ENCODE measurements around the gene TTC7B.

TTC7B gene

DNA sequence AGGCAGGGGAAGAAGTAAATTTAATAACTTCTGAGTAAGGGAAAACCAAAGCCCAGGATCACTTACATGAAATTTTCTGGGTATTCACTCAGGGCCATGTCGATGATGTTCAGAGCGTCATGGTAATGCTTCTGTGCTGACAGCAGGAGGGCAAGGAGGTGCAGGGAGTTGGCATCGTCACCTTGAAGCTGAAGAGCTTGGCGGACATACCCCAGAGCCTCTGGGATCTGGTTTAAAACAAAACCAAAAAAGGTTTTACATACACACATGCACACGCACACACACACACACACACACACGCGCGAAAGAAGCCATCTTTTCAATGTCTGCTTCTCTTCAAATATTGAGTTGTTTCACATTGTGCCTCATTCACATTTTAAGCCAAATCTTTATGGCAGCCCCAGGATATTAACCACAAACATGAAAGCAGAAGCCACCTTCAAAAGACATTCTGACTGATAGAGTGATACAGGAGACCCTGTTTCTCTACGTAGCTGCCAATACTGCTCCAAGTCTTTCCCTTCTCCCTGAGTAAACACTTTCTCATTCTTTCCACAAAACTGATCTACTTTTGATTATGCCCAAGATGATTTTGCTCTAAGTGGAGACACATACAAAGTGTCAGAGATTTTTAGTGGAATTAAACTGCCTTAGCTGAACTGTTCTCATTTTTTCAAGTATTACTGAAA is 172.1 kb downstream of the TTC7B start:
- H2BK5ac ChIP-seq (ENCODE audit: low read length), result no peak overlapping the region
- H3K4me3 ChIP-seq (ENCODE audit: low read length in 2 of 2), result no peak overlapping the region
- H4K91ac ChIP-seq (ENCODE audit: low read depth, low read length, poor library complexity), result no peak overlapping the region
- H3K18ac ChIP-seq (ENCODE audit: low read length), result peak overlapping the region; percentile 66
- H3K27me3 ChIP-seq (ENCODE audit: control insufficient read depth in 3 of 3, insufficient read depth in 3 of 3, low read depth in 1 of 3, low read length in 3 of 3), result no peaks in the 10 kb centered on the region
- no peak overlapping the region for H4K8ac ChIP-seq (ENCODE audit: low read depth, low read length)
- no peak overlapping the region for H3K4ac ChIP-seq (ENCODE audit: low read length)
- H2AFZ ChIP-seq (ENCODE audit: low read length), result no peak overlapping the region
- WGBS, 2 donors (ENCODE audit: extremely low coverage in 2 of 2, insufficient read length in 2 of 2, insufficient replicate concordance in 1 of 2), result no CpG with 5 or more reads among the region's 9 CpGs
- no peak overlapping the region for H3K14ac ChIP-seq (ENCODE audit: low read length)
- peaks cover 32 to 39% of the 10 kb centered on the region in 2 donors for H3K4me1 ChIP-seq (ENCODE audit: control insufficient read depth in 2 of 2, insufficient read depth in 1 of 2, low read depth in 1 of 2, low read length in 2 of 2)
- H3K23ac ChIP-seq (ENCODE audit: low read depth, low read length, poor library complexity), result no peak overlapping the region
- H2BK15ac ChIP-seq (ENCODE audit: low read length), result no peak overlapping the region
- H2AK5ac ChIP-seq (ENCODE audit: low read depth, low read length), result no peak overlapping the region
- no peak overlapping the region for H3K4me2 ChIP-seq (ENCODE audit: insufficient read depth, low read length, poor library complexity, severe bottlenecking)
- DNase-seq (ENCODE audit: low spot score), result no peak
- H2BK12ac ChIP-seq (ENCODE audit: low read length), result no peak overlapping the region
- peaks cover 0 to 16% of the 10 kb centered on the region in 2 donors for H3K36me3 ChIP-seq (replicated peaks in 1 of 2; ENCODE audit: control insufficient read depth in 2 of 2, insufficient read depth in 2 of 2, low read length in 2 of 2)
- H3K9ac ChIP-seq (ENCODE audit: low read depth, low read length, poor library complexity), result no peak overlapping the region
- H3K9me3 ChIP-seq (replicated peaks in 1 of 2; ENCODE audit: control insufficient read depth in 2 of 2, insufficient read depth in 1 of 2, low read depth in 1 of 2, low read length in 2 of 2), result peaks cover 0 to 3% of the 10 kb centered on the region in 2 donors
- H2BK120ac ChIP-seq (ENCODE audit: low read depth, low read length), result no peak overlapping the region
- H3K27ac ChIP-seq (replicated peaks; ENCODE audit: low read length), result no peak overlapping the region
- no peaks in the 10 kb centered on the region for H3K79me1 ChIP-seq (ENCODE audit: low read depth, low read length)

DNA sequence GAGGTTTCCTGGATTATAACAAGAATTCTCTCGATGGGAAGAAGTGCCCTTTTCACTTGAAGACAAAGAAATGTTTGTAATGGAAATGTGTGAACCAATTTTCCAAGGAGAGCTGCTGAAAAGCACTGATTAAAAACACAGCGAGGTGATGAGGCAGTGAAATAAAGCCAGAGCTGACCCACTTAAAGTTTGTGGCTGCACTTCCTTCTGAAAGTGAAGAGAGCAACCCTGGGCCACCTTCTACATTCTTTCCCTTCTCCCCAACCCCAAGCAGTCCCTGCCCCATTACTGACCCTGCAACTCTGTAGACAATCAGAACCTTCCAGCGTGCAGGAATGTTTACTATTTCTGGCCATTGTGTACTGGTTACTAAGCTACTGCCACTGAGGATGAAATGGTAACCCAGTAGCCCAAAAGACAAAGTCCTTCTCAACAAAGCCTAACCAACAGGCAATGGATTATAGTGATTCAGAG is 173.9 kb downstream of the TTC7B start:
- DNase-seq (ENCODE audit: low spot score), result peak; percentile 89
- peaks cover 32 to 39% of the 10 kb centered on the region in 2 donors for H3K4me1 ChIP-seq (ENCODE audit: control insufficient read depth in 2 of 2, insufficient read depth in 1 of 2, low read depth in 1 of 2, low read length in 2 of 2)
- no peak overlapping the region for H2BK5ac ChIP-seq (ENCODE audit: low read length)
- peaks cover 0 to 16% of the 10 kb centered on the region in 2 donors for H3K36me3 ChIP-seq (replicated peaks in 1 of 2; ENCODE audit: control insufficient read depth in 2 of 2, insufficient read depth in 2 of 2, low read length in 2 of 2)
- H3K9ac ChIP-seq (ENCODE audit: low read depth, low read length, poor library complexity), result no peak overlapping the region
- H3K18ac ChIP-seq (ENCODE audit: low read length), result no peak overlapping the region
- peaks cover 0 to 3% of the 10 kb centered on the region in 2 donors for H3K9me3 ChIP-seq (replicated peaks in 1 of 2; ENCODE audit: control insufficient read depth in 2 of 2, insufficient read depth in 1 of 2, low read depth in 1 of 2, low read length in 2 of 2)
- no peak overlapping the region for H2BK120ac ChIP-seq (ENCODE audit: low read depth, low read length)
- H3K4ac ChIP-seq (ENCODE audit: low read length), result no peak overlapping the region
- H3K23ac ChIP-seq (ENCODE audit: low read depth, low read length, poor library complexity), result no peak overlapping the region
- H3K14ac ChIP-seq (ENCODE audit: low read length), result no peak overlapping the region
- no peak overlapping the region for H4K91ac ChIP-seq (ENCODE audit: low read depth, low read length, poor library complexity)
- H3K4me3 ChIP-seq (ENCODE audit: low read length in 2 of 2), result no peak overlapping the region
- peak overlapping the region; percentile 97 for H3K27ac ChIP-seq (replicated peaks; ENCODE audit: low read length)
- no peak overlapping the region for H2BK12ac ChIP-seq (ENCODE audit: low read length)
- H2AK5ac ChIP-seq (ENCODE audit: low read depth, low read length), result no peak overlapping the region
- H3K27me3 ChIP-seq (ENCODE audit: control insufficient read depth in 3 of 3, insufficient read depth in 3 of 3, low read depth in 1 of 3, low read length in 3 of 3), result no peaks in the 10 kb centered on the region
- H2BK15ac ChIP-seq (ENCODE audit: low read length), result no peak overlapping the region
- H3K4me2 ChIP-seq (ENCODE audit: insufficient read depth, low read length, poor library complexity, severe bottlenecking), result no peak overlapping the region
- H3K79me1 ChIP-seq (ENCODE audit: low read depth, low read length), result no peaks in the 10 kb centered on the region
- no peak overlapping the region for H2AFZ ChIP-seq (ENCODE audit: low read length)
- WGBS, 2 donors (ENCODE audit: extremely low coverage in 2 of 2, insufficient read length in 2 of 2, insufficient replicate concordance in 1 of 2), result no CpG with 5 or more reads among the region's 3 CpGs
- no peak overlapping the region for H4K8ac ChIP-seq (ENCODE audit: low read depth, low read length)

DNA sequence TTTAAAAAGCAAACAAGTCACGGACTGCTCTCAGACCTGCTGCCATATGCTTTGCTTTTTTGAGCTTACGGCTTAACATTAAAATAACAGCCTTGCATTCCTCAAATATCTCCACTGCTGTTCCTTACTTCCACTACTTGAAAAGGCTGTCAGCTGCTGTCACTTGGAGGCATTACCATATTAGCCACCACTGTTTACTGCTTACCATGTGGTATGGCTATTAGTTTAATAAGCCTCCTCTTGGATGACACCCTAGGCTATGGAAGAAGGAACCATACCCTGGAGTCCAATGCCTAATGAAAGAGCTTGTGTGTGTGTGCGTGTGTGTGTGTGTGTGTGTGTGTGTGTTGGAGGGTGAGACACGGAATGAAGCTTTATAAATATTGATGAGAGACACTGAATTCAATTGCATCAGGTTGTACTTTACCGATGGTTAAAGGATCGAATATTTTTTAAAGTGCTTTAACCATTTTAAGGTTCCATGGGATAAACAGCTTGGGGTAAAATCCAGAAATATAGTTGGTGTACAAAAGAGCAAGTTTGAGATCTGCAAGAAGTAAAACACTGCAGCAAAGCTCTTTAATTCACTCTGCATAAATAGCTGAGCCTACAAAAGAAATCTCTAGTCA is 174.5 kb downstream of the TTC7B start:
- Histone ChIP-seq H4K91ac (ENCODE audit: low read depth, low read length, poor library complexity) (no peak overlapping the region), H3K4ac (ENCODE audit: low read length) (no peak overlapping the region), H3K18ac (ENCODE audit: low read length) (no peak overlapping the region), H2AK5ac (ENCODE audit: low read depth, low read length) (no peak overlapping the region), H3K9me3 (replicated peaks in 1 of 2; ENCODE audit: control insufficient read depth in 2 of 2, insufficient read depth in 1 of 2, low read depth in 1 of 2, low read length in 2 of 2) (peaks cover 0 to 3% of the 10 kb centered on the region in 2 donors), H2BK120ac (ENCODE audit: low read depth, low read length) (no peak overlapping the region), H3K27me3 (ENCODE audit: control insufficient read depth in 3 of 3, insufficient read depth in 3 of 3, low read depth in 1 of 3, low read length in 3 of 3) (no peaks in the 10 kb centered on the region), H3K36me3 (replicated peaks in 1 of 2; ENCODE audit: control insufficient read depth in 2 of 2, insufficient read depth in 2 of 2, low read length in 2 of 2) (peaks cover 0 to 15% of the 10 kb centered on the region in 2 donors), H3K23ac (ENCODE audit: low read depth, low read length, poor library complexity) (no peak overlapping the region), H2AFZ (ENCODE audit: low read length) (peak overlapping the region; percentile 17), H3K4me1 (ENCODE audit: control insufficient read depth in 2 of 2, insufficient read depth in 1 of 2, low read depth in 1 of 2, low read length in 2 of 2) (peaks cover 32 to 39% of the 10 kb centered on the region in 2 donors), H3K9ac (ENCODE audit: low read depth, low read length, poor library complexity) (no peak overlapping the region), H4K8ac (ENCODE audit: low read depth, low read length) (no peak overlapping the region), H2BK15ac (ENCODE audit: low read length) (no peak overlapping the region), H3K14ac (ENCODE audit: low read length) (no peak overlapping the region), H3K4me2 (ENCODE audit: insufficient read depth, low read length, poor library complexity, severe bottlenecking) (no peak overlapping the region), H3K4me3 (ENCODE audit: low read length in 2 of 2) (peak overlapping the region in 1 of 2 donors; percentile 2), H3K79me1 (ENCODE audit: low read depth, low read length) (no peaks in the 10 kb centered on the region), H2BK12ac (ENCODE audit: low read length) (no peak overlapping the region), H2BK5ac (ENCODE audit: low read length) (no peak overlapping the region), H3K27ac (replicated peaks; ENCODE audit: low read length) (peak overlapping the region; percentile 97)
- no CpG with 5 or more reads among the region's 6 CpGs for WGBS, 2 donors (ENCODE audit: extremely low coverage in 2 of 2, insufficient read length in 2 of 2, insufficient replicate concordance in 1 of 2)
- DNase-seq (ENCODE audit: low spot score), result peak; percentile 47

DNA sequence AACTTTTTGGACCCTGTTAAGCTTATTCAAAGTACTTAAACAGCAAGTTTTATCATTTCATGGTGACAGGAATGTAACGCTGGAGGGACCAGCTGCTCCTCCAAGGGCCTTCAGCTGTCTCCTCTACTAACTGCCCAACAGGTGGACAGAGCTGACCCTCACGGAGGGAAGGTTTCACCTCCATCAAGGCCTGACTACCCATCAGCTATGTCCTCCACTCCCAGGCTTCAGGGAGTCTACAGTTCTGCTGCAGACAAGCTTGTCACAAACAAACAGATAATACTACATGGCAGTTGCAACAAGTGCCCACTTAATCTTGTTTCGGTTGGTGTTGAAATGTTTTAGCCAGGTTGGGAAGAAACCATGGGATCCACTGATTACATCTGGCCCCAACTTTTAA is 175.1 kb downstream of the TTC7B start:
- peaks cover 0 to 3% of the 10 kb centered on the region in 2 donors for H3K9me3 ChIP-seq (replicated peaks in 1 of 2; ENCODE audit: control insufficient read depth in 2 of 2, insufficient read depth in 1 of 2, low read depth in 1 of 2, low read length in 2 of 2)
- peaks cover 0 to 9% of the 10 kb centered on the region in 2 donors for H3K36me3 ChIP-seq (replicated peaks in 1 of 2; ENCODE audit: control insufficient read depth in 2 of 2, insufficient read depth in 2 of 2, low read length in 2 of 2)
- no peak overlapping the region for H3K23ac ChIP-seq (ENCODE audit: low read depth, low read length, poor library complexity)
- H3K4me1 ChIP-seq (ENCODE audit: control insufficient read depth in 2 of 2, insufficient read depth in 1 of 2, low read depth in 1 of 2, low read length in 2 of 2), result peaks cover 30 to 39% of the 10 kb centered on the region in 2 donors
- no peak overlapping the region for H3K14ac ChIP-seq (ENCODE audit: low read length)
- no peaks in the 10 kb centered on the region for H3K27me3 ChIP-seq (ENCODE audit: control insufficient read depth in 3 of 3, insufficient read depth in 3 of 3, low read depth in 1 of 3, low read length in 3 of 3)
- no peak for DNase-seq (ENCODE audit: low spot score)
- no peak overlapping the region for H2BK12ac ChIP-seq (ENCODE audit: low read length)
- no peak overlapping the region for H3K4ac ChIP-seq (ENCODE audit: low read length)
- peak overlapping the region; percentile 68 for H3K18ac ChIP-seq (ENCODE audit: low read length)
- H2BK120ac ChIP-seq (ENCODE audit: low read depth, low read length), result no peak overlapping the region
- no peak overlapping the region for H3K9ac ChIP-seq (ENCODE audit: low read depth, low read length, poor library complexity)
- H2BK5ac ChIP-seq (ENCODE audit: low read length), result no peak overlapping the region
- no peak overlapping the region for H3K4me2 ChIP-seq (ENCODE audit: insufficient read depth, low read length, poor library complexity, severe bottlenecking)
- WGBS, 2 donors (ENCODE audit: extremely low coverage in 2 of 2, insufficient read length in 2 of 2, insufficient replicate concordance in 1 of 2), result no CpG with 5 or more reads among the region's 3 CpGs
- H2BK15ac ChIP-seq (ENCODE audit: low read length), result no peak overlapping the region
- no peaks in the 10 kb centered on the region for H3K79me1 ChIP-seq (ENCODE audit: low read depth, low read length)
- H3K27ac ChIP-seq (replicated peaks; ENCODE audit: low read length), result peak overlapping the region; percentile 97
- H4K8ac ChIP-seq (ENCODE audit: low read depth, low read length), result no peak overlapping the region
- H2AFZ ChIP-seq (ENCODE audit: low read length), result peak overlapping the region; percentile 17
- peak overlapping the region; percentile 44 for H4K91ac ChIP-seq (ENCODE audit: low read depth, low read length, poor library complexity)
- H2AK5ac ChIP-seq (ENCODE audit: low read depth, low read length), result peak overlapping the region; percentile 3
- H3K4me3 ChIP-seq (ENCODE audit: low read length in 2 of 2), result no peak overlapping the region
